ENCODE data around the gene ZAR1.

ZAR1 gene

DNA sequence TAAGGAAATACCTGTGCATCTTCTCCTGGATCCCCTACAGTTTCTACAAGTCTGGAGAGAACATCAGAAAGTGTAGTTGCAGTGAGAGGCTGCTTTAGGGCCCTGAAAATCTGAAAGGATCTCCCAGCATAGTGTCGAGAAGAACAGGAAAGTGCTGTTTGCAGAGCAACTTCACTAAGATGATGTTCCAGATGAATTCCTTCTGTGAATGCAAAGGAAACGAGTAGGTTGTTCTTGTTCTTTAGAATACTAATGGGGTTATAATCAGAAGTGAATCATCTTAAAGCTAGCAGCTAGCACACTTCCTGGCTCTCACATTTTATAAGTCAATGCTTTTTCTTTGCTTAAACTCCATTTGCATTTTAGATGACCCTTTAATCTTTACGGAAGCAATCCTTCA, 53.7 kb downstream of the ZAR1 start:
- Histone ChIP-seq H3F3A (ENCODE audit: insufficient read depth) (peaks cover 9% of the 10 kb centered on the region; the same call in 1 of the 2 replicates), H3K9me3 (ENCODE audit: insufficient read depth, low read length) (no peaks in the 10 kb centered on the region), H3K36me3 (ENCODE audit: low read length) (peaks cover 51% of the 10 kb centered on the region; the same call in 1 of the 2 replicates)

More for the DNA sequence above, 53.7 kb downstream of the ZAR1 start:
- Histone ChIP-seq H2AFZ (ENCODE audit: low read depth, low read length, severe bottlenecking) (no peak overlapping the region), H3K27ac (ENCODE audit: low read depth, low read length) (no peak overlapping the region), H3K4me2 (ENCODE audit: low read depth, low read length, poor library complexity, severe bottlenecking) (no peak overlapping the region), H3K4me3 (ENCODE audit: insufficient read depth, low read length, poor library complexity, severe bottlenecking) (no peak overlapping the region), H3K27me3 (ENCODE audit: low read length) (no peaks in the 10 kb centered on the region), H3K9ac (ENCODE audit: low read length) (no peak overlapping the region), H4K20me1 (ENCODE audit: low read depth, low read length) (no peaks in the 10 kb centered on the region), H3K79me2 (ENCODE audit: insufficient read depth, low read length) (no peaks in the 10 kb centered on the region), H3K9me2 (replicated peaks; ENCODE audit: insufficient read depth, low read length) (no peaks in the 10 kb centered on the region)
- no peak for TF ChIP-seq EZH2phosphoT487 (conservative IDR thresholded peaks at IDR 0.05; ENCODE audit: low read length)
- TF ChIP-seq, protein P1, sequence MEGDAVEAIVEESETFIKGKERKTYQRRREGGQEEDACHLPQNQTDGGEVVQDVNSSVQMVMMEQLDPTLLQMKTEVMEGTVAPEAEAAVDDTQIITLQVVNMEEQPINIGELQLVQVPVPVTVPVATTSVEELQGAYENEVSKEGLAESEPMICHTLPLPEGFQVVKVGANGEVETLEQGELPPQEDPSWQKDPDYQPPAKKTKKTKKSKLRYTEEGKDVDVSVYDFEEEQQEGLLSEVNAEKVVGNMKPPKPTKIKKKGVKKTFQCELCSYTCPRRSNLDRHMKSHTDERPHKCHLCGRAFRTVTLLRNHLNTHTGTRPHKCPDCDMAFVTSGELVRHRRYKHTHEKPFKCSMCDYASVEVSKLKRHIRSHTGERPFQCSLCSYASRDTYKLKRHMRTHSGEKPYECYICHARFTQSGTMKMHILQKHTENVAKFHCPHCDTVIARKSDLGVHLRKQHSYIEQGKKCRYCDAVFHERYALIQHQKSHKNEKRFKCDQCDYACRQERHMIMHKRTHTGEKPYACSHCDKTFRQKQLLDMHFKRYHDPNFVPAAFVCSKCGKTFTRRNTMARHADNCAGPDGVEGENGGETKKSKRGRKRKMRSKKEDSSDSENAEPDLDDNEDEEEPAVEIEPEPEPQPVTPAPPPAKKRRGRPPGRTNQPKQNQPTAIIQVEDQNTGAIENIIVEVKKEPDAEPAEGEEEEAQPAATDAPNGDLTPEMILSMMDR (IDR thresholded peaks at IDR 0.05; ENCODE audit: insufficient read depth, low read length, poor library complexity, severe bottlenecking): no peak
